ENCODE data around the gene ZC3H12C.

The ZC3H12C gene

DNA sequence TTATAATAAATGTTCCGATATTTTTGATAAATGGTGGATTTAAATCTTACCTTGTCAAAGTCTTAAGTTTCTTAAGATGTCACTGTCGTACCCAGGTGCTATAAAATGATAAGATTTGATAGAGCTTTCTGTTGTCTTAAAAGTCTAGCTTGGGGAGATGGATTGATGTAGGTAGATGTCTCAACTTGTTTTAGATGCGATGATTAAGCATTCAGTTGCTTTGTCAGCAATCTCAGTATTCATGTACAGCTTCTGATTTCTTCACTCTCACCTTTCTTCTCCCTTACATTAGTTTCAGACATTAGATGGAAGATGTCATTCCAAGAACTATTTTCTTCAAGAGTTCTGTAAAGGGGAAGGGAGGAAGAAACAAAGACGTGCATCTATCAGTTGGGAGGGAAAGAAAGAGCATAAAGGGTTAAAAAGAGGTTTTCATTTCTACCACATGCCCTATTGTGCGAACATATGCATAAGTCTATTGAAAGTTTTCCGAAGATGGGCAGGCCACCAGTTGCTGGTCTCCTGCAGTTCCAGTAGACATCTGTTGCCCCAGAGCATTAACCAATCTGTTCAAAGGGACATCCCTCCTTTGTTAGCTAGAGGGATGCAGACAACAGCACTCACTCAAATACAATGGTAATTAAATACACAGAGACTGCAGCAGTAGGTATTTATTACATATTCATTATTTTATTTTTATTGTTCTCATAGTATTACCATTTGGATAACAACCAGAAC lies 38.4 kb downstream of the ZC3H12C start:
- H3K36me3 ChIP-seq (ENCODE audit: insufficient read depth, insufficient read length, low read length): peaks cover under 1% of the 10 kb centered on the region
- no peak overlapping the region for H3K9ac ChIP-seq (ENCODE audit: insufficient read length, low read depth)
- H3K4me3 ChIP-seq (ENCODE audit: insufficient read length, low read depth): no peak overlapping the region
- H3K27me3 ChIP-seq (ENCODE audit: insufficient read depth, insufficient read length): no peaks in the 10 kb centered on the region
- no peak for TF ChIP-seq ZNF274 (IDR thresholded peaks at IDR 0.05; ENCODE audit: low read depth, low read length)
- no peak for TF ChIP-seq SUZ12 (IDR thresholded peaks at IDR 0.05; ENCODE audit: extremely low read depth, insufficient read depth, insufficient read length)
- TF ChIP-seq YY1 (IDR thresholded peaks at IDR 0.05; ENCODE audit: insufficient read depth, insufficient read length): no peak
- H3K9me3 ChIP-seq (ENCODE audit: insufficient read depth, low read length): no peaks in the 10 kb centered on the region
- no peaks in the 10 kb centered on the region for H3K4me1 ChIP-seq (ENCODE audit: insufficient read depth, insufficient read length)
- no peak for DNase-seq (ENCODE audit: low read depth, low spot score)

- Histone ChIP-seq H3K9me3 (ENCODE audit: insufficient read depth, low read length) (no peaks in the 10 kb centered on the region), H3K27me3 (ENCODE audit: insufficient read depth, insufficient read length) (no peaks in the 10 kb centered on the region), H3K9ac (ENCODE audit: insufficient read length, low read depth) (no peak overlapping the region), H3K4me3 (ENCODE audit: insufficient read length, low read depth) (no peak overlapping the region), H3K36me3 (ENCODE audit: insufficient read depth, insufficient read length, low read length) (peaks cover 5% of the 10 kb centered on the region), H3K4me1 (ENCODE audit: insufficient read depth, insufficient read length) (no peaks in the 10 kb centered on the region)
- no peak for DNase-seq (ENCODE audit: low read depth, low spot score)
- TF ChIP-seq ZNF274 (IDR thresholded peaks at IDR 0.05; ENCODE audit: low read depth, low read length) (no peak), YY1 (IDR thresholded peaks at IDR 0.05; ENCODE audit: insufficient read depth, insufficient read length) (no peak), SUZ12 (IDR thresholded peaks at IDR 0.05; ENCODE audit: extremely low read depth, insufficient read depth, insufficient read length) (no peak)
Observed at GRCh38 chr11:110133160-110133559, 40.0 kb downstream of the ZC3H12C start.

DNA sequence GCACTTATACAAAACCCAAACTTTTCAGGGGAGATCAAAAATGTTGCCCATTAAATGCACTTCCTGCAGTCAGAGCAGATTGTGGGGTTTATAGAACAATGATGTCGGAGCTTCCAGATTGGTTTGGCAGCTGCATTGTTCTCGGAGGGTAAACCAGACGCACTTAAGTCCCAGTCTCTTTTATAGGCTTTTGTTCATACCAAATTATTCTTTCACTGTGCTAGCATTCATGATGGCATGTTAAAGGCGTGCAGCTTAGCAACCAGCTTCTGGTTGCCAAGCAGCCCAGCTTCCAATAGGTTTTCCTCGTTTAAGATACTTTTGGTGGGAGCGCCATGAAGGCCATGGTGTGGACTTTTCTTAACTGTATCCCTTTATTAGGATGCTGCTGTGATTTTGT lies 40.9 kb downstream of the ZC3H12C start:
- Histone ChIP-seq H3K9me3 (ENCODE audit: insufficient read depth, low read length) (no peaks in the 10 kb centered on the region), H3K9ac (ENCODE audit: insufficient read length, low read depth) (no peak overlapping the region), H3K27me3 (ENCODE audit: insufficient read depth, insufficient read length) (no peaks in the 10 kb centered on the region), H3K4me3 (ENCODE audit: insufficient read length, low read depth) (no peak overlapping the region), H3K4me1 (ENCODE audit: insufficient read depth, insufficient read length) (no peaks in the 10 kb centered on the region), H3K36me3 (ENCODE audit: insufficient read depth, insufficient read length, low read length) (peaks cover 5% of the 10 kb centered on the region)
- TF ChIP-seq SUZ12 (IDR thresholded peaks at IDR 0.05; ENCODE audit: extremely low read depth, insufficient read depth, insufficient read length) (no peak), ZNF274 (IDR thresholded peaks at IDR 0.05; ENCODE audit: low read depth, low read length) (no peak), YY1 (IDR thresholded peaks at IDR 0.05; ENCODE audit: insufficient read depth, insufficient read length) (no peak)
- DNase-seq (ENCODE audit: low read depth, low spot score): no peak

- Histone ChIP-seq H3K9ac (ENCODE audit: insufficient read length, low read depth) (no peak overlapping the region), H3K27me3 (ENCODE audit: insufficient read depth, insufficient read length) (no peaks in the 10 kb centered on the region), H3K9me3 (ENCODE audit: insufficient read depth, low read length) (no peaks in the 10 kb centered on the region), H3K36me3 (ENCODE audit: insufficient read depth, insufficient read length, low read length) (peaks cover 2% of the 10 kb centered on the region), H3K4me3 (ENCODE audit: insufficient read length, low read depth) (no peak overlapping the region), H3K4me1 (ENCODE audit: insufficient read depth, insufficient read length) (no peaks in the 10 kb centered on the region)
- no peak for DNase-seq (ENCODE audit: low read depth, low spot score)
- TF ChIP-seq YY1 (IDR thresholded peaks at IDR 0.05; ENCODE audit: insufficient read depth, insufficient read length) (no peak), ZNF274 (IDR thresholded peaks at IDR 0.05; ENCODE audit: low read depth, low read length) (no peak), SUZ12 (IDR thresholded peaks at IDR 0.05; ENCODE audit: extremely low read depth, insufficient read depth, insufficient read length) (no peak)
Observed at GRCh38 chr11:110141812-110142211, 48.6 kb downstream of the ZC3H12C start.

- no peaks in the 10 kb centered on the region for H3K9me3 ChIP-seq (ENCODE audit: insufficient read depth, low read length)
- H3K4me1 ChIP-seq (ENCODE audit: insufficient read depth, insufficient read length): no peaks in the 10 kb centered on the region
- no peak for DNase-seq (ENCODE audit: low read depth, low spot score)
- H3K27me3 ChIP-seq (ENCODE audit: insufficient read depth, insufficient read length): no peaks in the 10 kb centered on the region
- peaks cover 3% of the 10 kb centered on the region for H3K36me3 ChIP-seq (ENCODE audit: insufficient read depth, insufficient read length, low read length)
- no peak overlapping the region for H3K9ac ChIP-seq (ENCODE audit: insufficient read length, low read depth)
- H3K4me3 ChIP-seq (ENCODE audit: insufficient read length, low read depth): no peak overlapping the region
- TF ChIP-seq YY1 (IDR thresholded peaks at IDR 0.05; ENCODE audit: insufficient read depth, insufficient read length): no peak
- TF ChIP-seq ZNF274 (IDR thresholded peaks at IDR 0.05; ENCODE audit: low read depth, low read length): no peak
- no peak for TF ChIP-seq SUZ12 (IDR thresholded peaks at IDR 0.05; ENCODE audit: extremely low read depth, insufficient read depth, insufficient read length)
Observed at GRCh38 chr11:110147962-110148709, 54.9 kb downstream of the ZC3H12C start.

DNA sequence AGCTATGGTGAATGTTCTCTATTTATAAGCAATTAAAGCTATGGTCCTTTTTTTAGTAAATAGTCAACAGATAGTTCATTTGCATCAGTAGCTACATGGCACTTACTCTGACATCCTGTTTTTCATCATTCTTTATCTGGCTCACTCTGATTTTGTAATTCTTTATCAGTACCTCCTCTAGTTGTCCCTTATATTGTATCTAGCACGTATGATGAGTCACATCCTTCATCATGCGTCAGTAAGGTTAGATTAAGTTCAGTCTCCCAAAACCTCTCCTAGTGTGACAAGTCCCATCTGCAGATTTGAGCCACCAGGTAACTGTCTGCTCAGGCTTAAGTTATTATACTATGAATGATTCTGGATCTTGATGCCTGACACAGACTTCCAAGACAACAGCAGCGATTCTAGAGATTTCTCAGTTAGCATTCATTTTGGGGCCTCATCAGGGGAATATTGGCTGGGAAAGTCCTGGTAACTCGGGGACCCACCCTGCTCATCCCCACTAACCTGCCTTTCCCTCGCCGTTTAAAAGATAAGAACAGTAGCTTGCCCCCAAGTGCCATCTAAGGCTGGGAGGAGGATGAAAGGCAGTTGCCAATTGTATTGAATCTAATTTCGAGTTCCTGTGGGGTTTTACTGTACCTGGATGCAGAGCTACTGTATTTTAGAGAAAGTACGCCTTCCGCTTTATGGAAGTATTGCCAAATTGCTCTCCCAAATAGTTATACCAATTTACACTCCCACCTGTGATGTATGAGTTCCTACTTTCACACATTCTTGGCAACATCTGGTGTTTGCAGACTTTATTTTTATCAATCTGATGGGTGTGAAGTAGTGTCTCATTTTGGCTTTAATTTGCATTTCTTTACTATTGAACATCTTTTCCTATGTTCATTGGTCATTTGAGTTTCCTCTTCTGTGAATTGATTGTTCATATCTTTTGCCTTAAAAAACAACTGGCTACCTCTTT lies 55.9 kb downstream of the ZC3H12C start:
- Histone ChIP-seq H3K4me1 (ENCODE audit: insufficient read depth, insufficient read length) (no peaks in the 10 kb centered on the region), H3K4me3 (ENCODE audit: insufficient read length, low read depth) (no peak overlapping the region), H3K9me3 (ENCODE audit: insufficient read depth, low read length) (no peaks in the 10 kb centered on the region), H3K36me3 (ENCODE audit: insufficient read depth, insufficient read length, low read length) (peaks cover 3% of the 10 kb centered on the region), H3K27me3 (ENCODE audit: insufficient read depth, insufficient read length) (no peaks in the 10 kb centered on the region), H3K9ac (ENCODE audit: insufficient read length, low read depth) (no peak overlapping the region)
- TF ChIP-seq YY1 (IDR thresholded peaks at IDR 0.05; ENCODE audit: insufficient read depth, insufficient read length): no peak
- TF ChIP-seq SUZ12 (IDR thresholded peaks at IDR 0.05; ENCODE audit: extremely low read depth, insufficient read depth, insufficient read length): no peak
- TF ChIP-seq ZNF274 (IDR thresholded peaks at IDR 0.05; ENCODE audit: low read depth, low read length): no peak
- no peak for DNase-seq (ENCODE audit: low read depth, low spot score)

Data from NT2/D1 (cell line).